Activated CD8-positive, alpha-beta T cell treated with anti-CD3 and anti-CD28 coated beads for 36 hours (primary cell): ENCODE results near the gene ZNF530. TPM values are rescaled to one million over a fixed set of nuclear protein-coding genes. Genes with fewer than 3 reads are reported as not detected.

Source experiments
- ATAC-seq: fragments of 200-7000 bp; cut with Tn5 transposase; one replicate; pipeline ENCODE4 v1.10.0; 2021; ENCODE audit warnings: mild to moderate bottlenecking, moderate library complexity
- CTCF ChIA-PET: fragments of 350-600 bp; sonication (Branson Sonifier 250); formaldehyde crosslinking; loops from one replicate; lab custom pipeline; 2021; ENCODE audit warnings: antibody characterized with exemption; lab: Charles Lee
- POLR2A ChIA-PET: fragments of 350-600 bp; sonication (Branson Sonifier 250); formaldehyde crosslinking; loops from one replicate; lab custom pipeline; 2021; ENCODE audit warnings: antibody characterized with exemption; lab: Charles Lee
- DNase-seq: peaks from one replicate; pipeline ENCODE4 v3.0.0-alpha.2; 2020
- H3K27ac Mint-ChIP-seq: one replicate; pipeline ENCODE4 v1.8.0; 2021; ENCODE audit warnings: mild to moderate bottlenecking, mixed read lengths
- H3K27me3 Mint-ChIP-seq: one replicate; pipeline ENCODE4 v1.8.0; 2021; ENCODE audit warnings: mixed read lengths
- H3K36me3 Mint-ChIP-seq: one replicate; pipeline ENCODE4 v1.8.0; 2021; ENCODE audit warnings: low read depth, mixed read lengths
- H3K4me1 Mint-ChIP-seq: one replicate; pipeline ENCODE4 v1.8.0; 2021; ENCODE audit warnings: low read depth, mixed read lengths
- H3K4me3 Mint-ChIP-seq: one replicate; pipeline ENCODE4 v1.8.0; 2021; ENCODE audit warnings: mild to moderate bottlenecking, moderate library complexity, mixed read lengths
- H3K9me3 Mint-ChIP-seq: one replicate; pipeline ENCODE4 v1.8.0; 2021; ENCODE audit warnings: mixed read lengths
- CTCF ChIP-seq: fragments of 200-600 bp; IDR thresholded peaks from one replicate; pipeline ENCODE4 v1.8.0; 2022; ENCODE audit warnings: antibody characterized with exemption, mild to moderate bottlenecking
- intact Hi-C: fragments of 100-400 bp; cut with micrococcal nuclease; formaldehyde crosslinking; loops from one replicate; pipeline ENCODE4 v1.10.0; 2022
- total RNA-seq, 2 experiments: library from RNA; stranded (reverse); gene quantifications; one replicate each; pipeline ENCODE4 v1.2.3, GENCODE V29; 2021

The ZNF530 gene
- total RNA-seq, 2 experiments from 2014 or later: 6.8 to 7.4 TPM

GRCh38 chr19:57613941-57614743, 14.5 kb downstream of the ZNF530 start, which contains the start of gene ZNF134:
TSS of gene ZNF134 (plus strand) at chr19:57614242. CDS start at chr19:57619469, 5,227 bp downstream.
- no peak for TF ChIP-seq CTCF
- ChIA-PET POLR2A (interaction anchor here (0.6 to 1.1 kb wide), 5 partner anchors 19 to 55 kb away, joined by 3 to 4 read pairs (median 3); partner anchors contain the start of gene ZNF211), CTCF (interaction anchor here (1.5 kb wide), 1 partner anchor 67 kb away, joined by 5 read pairs; the partner anchor contains the start of gene ZNF551)
- intact Hi-C loops: no loop called here
- H3K27ac Mint-ChIP-seq: peak within 1 kb of the TSS; percentile 88
- H3K9me3 Mint-ChIP-seq: peaks cover 52% of the 10 kb centered on the region
- DNase-seq (peak; percentile 95), ATAC-seq (peak; percentile 100)
- peaks cover 54% of the 10 kb centered on the region for H3K36me3 Mint-ChIP-seq
- H3K4me1 Mint-ChIP-seq: peaks cover 23% of the 10 kb centered on the region
- peak within 1 kb of the TSS; percentile 86 for H3K4me3 Mint-ChIP-seq
- H3K27me3 Mint-ChIP-seq: no peaks in the 10 kb centered on the region

GRCh38 chr19:57615346-57615745, 15.7 kb downstream of the ZNF530 start:
- H3K27me3 Mint-ChIP-seq: no peaks in the 10 kb centered on the region
- intact Hi-C loops: no loop called here
- ChIA-PET POLR2A (no interaction called here), CTCF (no interaction called here)
- DNase-seq (no peak), ATAC-seq (no peak)
- H3K27ac Mint-ChIP-seq: peak overlapping the region; percentile 88
- TF ChIP-seq CTCF: no peak
- peaks cover 23% of the 10 kb centered on the region for H3K4me1 Mint-ChIP-seq
- peak overlapping the region; percentile 86 for H3K4me3 Mint-ChIP-seq
- peaks cover 65% of the 10 kb centered on the region for H3K36me3 Mint-ChIP-seq
- peaks cover 64% of the 10 kb centered on the region for H3K9me3 Mint-ChIP-seq

GRCh38 chr19:57620673-57621348, 21.1 kb downstream of the ZNF530 start:
- ChIA-PET CTCF (no interaction called here), POLR2A (interaction anchor here (1.2 to 1.5 kb wide), 2 partner anchors 13 to 21 kb away, joined by 3 to 5 read pairs; partner anchors contain the start of gene ZNF211)
- no peak overlapping the region for H3K27ac Mint-ChIP-seq
- intact Hi-C loops: no loop called here
- peaks cover 82% of the 10 kb centered on the region for H3K9me3 Mint-ChIP-seq
- TF ChIP-seq CTCF: no peak
- ATAC-seq (no peak), DNase-seq (no peak)
- peaks cover 10% of the 10 kb centered on the region for H3K4me1 Mint-ChIP-seq
- H3K4me3 Mint-ChIP-seq: no peak overlapping the region
- H3K27me3 Mint-ChIP-seq: no peaks in the 10 kb centered on the region
- H3K36me3 Mint-ChIP-seq: peaks cover 89% of the 10 kb centered on the region

- POLR2A ChIA-PET: no interaction called here
- TF ChIP-seq CTCF: no peak
Observed at GRCh38 chr19:57623091-57623490, 23.4 kb downstream of the ZNF530 start.

More at GRCh38 chr19:57623091-57623490, 23.4 kb downstream of the ZNF530 start:
- Mint-ChIP-seq H3K27ac (no peak overlapping the region), H3K9me3 (peaks cover 68% of the 10 kb centered on the region), H3K4me1 (no peaks in the 10 kb centered on the region), H3K4me3 (no peak overlapping the region), H3K36me3 (peaks cover 66% of the 10 kb centered on the region), H3K27me3 (no peaks in the 10 kb centered on the region)
- no peak for ATAC-seq
- DNase-seq: no peak
- CTCF ChIA-PET: no interaction called here
- intact Hi-C loops: no loop called here
